H9 (cell line): ENCODE data around the gene TIPRL. TPM values are rescaled to one million over a fixed set of nuclear protein-coding genes. Genes with fewer than 3 reads are reported as not detected.

Experiments
- DNase-seq: peaks from one replicate; pipeline ENCODE4 v3.0.0-alpha.2; 2017
- H2AFZ ChIP-seq: one replicate; pipeline ENCODE4 v1.6.1; 2013; ENCODE audit warnings: mild to moderate bottlenecking, low read length, control low read depth, moderate library complexity
- H2AK5ac ChIP-seq: 2 replicates; pipeline ENCODE4 v1.6.1; 2013; ENCODE audit warnings: low read length, control low read depth, mixed read lengths; ENCODE audit not compliant: insufficient read length
- H2BK120ac ChIP-seq: one replicate; pipeline ENCODE4 v1.6.1; 2013; ENCODE audit warnings: low read depth, mild to moderate bottlenecking, low read length, control low read depth, inconsistent platforms; ENCODE audit not compliant: poor library complexity, severe bottlenecking
- H2BK12ac ChIP-seq: 2 replicates; pipeline ENCODE4 v1.6.1; 2013; ENCODE audit warnings: low read length, control low read depth, mixed read lengths, low read depth; ENCODE audit not compliant: insufficient read length
- H2BK15ac ChIP-seq: 2 replicates; pipeline ENCODE4 v1.6.1; 2013; ENCODE audit warnings: low read depth, low read length, control low read depth
- H2BK20ac ChIP-seq: one replicate; pipeline ENCODE4 v1.6.1; 2013; ENCODE audit warnings: low read depth, mild to moderate bottlenecking, low read length, control low read depth, inconsistent platforms; ENCODE audit not compliant: poor library complexity, severe bottlenecking
- H2BK5ac ChIP-seq: 2 replicates; pipeline ENCODE4 v1.6.1; 2013; ENCODE audit warnings: low read length, control low read depth, mixed read lengths; ENCODE audit not compliant: insufficient read length
- H3K14ac ChIP-seq: 2 replicates; pipeline ENCODE4 v1.6.1; 2013; ENCODE audit warnings: low read length, control low read depth; ENCODE audit not compliant: insufficient read depth
- H3K18ac ChIP-seq: 2 replicates; pipeline ENCODE4 v1.6.1; 2013; ENCODE audit warnings: low read depth, mild to moderate bottlenecking, mixed read lengths, low read length, control low read depth; ENCODE audit not compliant: insufficient read length
- H3K23ac ChIP-seq: 2 replicates; pipeline ENCODE4 v1.6.1; 2013; ENCODE audit warnings: low read length, control low read depth, mixed read lengths, low read depth; ENCODE audit not compliant: insufficient read length
- H3K23me2 ChIP-seq: 2 replicates; pipeline ENCODE4 v1.6.1; 2013; ENCODE audit warnings: low read depth, mild to moderate bottlenecking, mixed read lengths, low read length, control low read depth; ENCODE audit not compliant: insufficient read length, poor library complexity, severe bottlenecking
- H3K27ac ChIP-seq: 2 replicates; pipeline ENCODE4 v1.5.1; 2013; ENCODE audit warnings: low read length, control low read depth, mixed read lengths, low read depth; ENCODE audit not compliant: insufficient read length
- H3K27me3 ChIP-seq: 2 replicates; pipeline ENCODE4 v1.6.1; 2013; ENCODE audit warnings: low read length, control low read depth, inconsistent platforms; ENCODE audit not compliant: insufficient read depth
- H3K4ac ChIP-seq: 2 replicates; pipeline ENCODE4 v1.6.1; 2013; ENCODE audit warnings: low read depth, mild to moderate bottlenecking, control low read depth, inconsistent platforms, low read length, moderate library complexity
- H3K4me1 ChIP-seq: 2 replicates; pipeline ENCODE4 v1.6.1; 2013; ENCODE audit warnings: low read length, control low read depth, inconsistent platforms; ENCODE audit not compliant: insufficient read depth
- H3K4me2 ChIP-seq: 2 replicates; pipeline ENCODE4 v1.6.1; 2013; ENCODE audit warnings: low read length, control low read depth, mixed read lengths; ENCODE audit not compliant: insufficient read length, insufficient read depth
- H3K56ac ChIP-seq: 2 replicates; pipeline ENCODE4 v1.6.1; 2013; ENCODE audit warnings: low read depth, mild to moderate bottlenecking, mixed read lengths, low read length, control low read depth; ENCODE audit not compliant: insufficient read length
- H3K79me1 ChIP-seq: 2 replicates; pipeline ENCODE4 v1.6.1; 2013; ENCODE audit warnings: low read depth, mild to moderate bottlenecking, moderate library complexity, low read length, control low read depth, inconsistent platforms; ENCODE audit not compliant: insufficient read depth, poor library complexity, severe bottlenecking
- H3K79me2 ChIP-seq: 2 replicates; pipeline ENCODE4 v1.6.1; 2013; ENCODE audit warnings: low read length, control low read depth, inconsistent platforms; ENCODE audit not compliant: insufficient read depth
- H3K9ac ChIP-seq: 2 replicates; pipeline ENCODE4 v1.6.1; 2013; ENCODE audit warnings: low read length, control low read depth, mixed read lengths; ENCODE audit not compliant: insufficient read length; ENCODE audit errors: extremely low read depth
- H3K9me3 ChIP-seq: one replicate; pipeline ENCODE4 v1.6.1; 2013; ENCODE audit warnings: low read depth, low read length, inconsistent platforms; ENCODE audit not compliant: control insufficient read depth
- H3T11ph ChIP-seq: one replicate; pipeline ENCODE4 v1.6.1; 2013; ENCODE audit warnings: mild to moderate bottlenecking, low read length, control low read depth, inconsistent platforms
- H4K20me1 ChIP-seq: one replicate; pipeline ENCODE4 v1.6.1; 2013; ENCODE audit not compliant: control insufficient read depth, insufficient read length, insufficient read depth
- H4K5ac ChIP-seq: 2 replicates; pipeline ENCODE4 v1.6.1; 2013; ENCODE audit warnings: low read depth, mild to moderate bottlenecking, mixed read lengths, low read length, control low read depth; ENCODE audit not compliant: insufficient read length
- H4K8ac ChIP-seq: replicated peaks from 2 replicates; pipeline ENCODE4 v1.6.1; 2013; ENCODE audit warnings: low read length, control low read depth, mixed read lengths, low read depth; ENCODE audit not compliant: insufficient read length
- H4K91ac ChIP-seq: 2 replicates; pipeline ENCODE4 v1.6.1; 2013; ENCODE audit warnings: low read depth, mild to moderate bottlenecking, moderate library complexity, mixed read lengths, low read length, control low read depth; ENCODE audit not compliant: insufficient read length
- H3K27ac Mint-ChIP-seq, 3 experiments: 2 replicates in 2 of 3; 3 replicates in 1 of 3; pipeline ENCODE4 v1.8.0; 2020 to 2021; ENCODE audit warnings: mixed read lengths in 3 of 3, mild to moderate bottlenecking in 1 of 3, moderate library complexity in 1 of 3
- H3K27me3 Mint-ChIP-seq: 2 replicates; pipeline ENCODE4 v1.8.0; 2021; ENCODE audit warnings: low read depth, mild to moderate bottlenecking, moderate library complexity, mixed read lengths
- H3K36me3 Mint-ChIP-seq, 3 experiments: 2 replicates in 2 of 3; 3 replicates in 1 of 3; pipeline ENCODE4 v1.8.0; 2020 to 2021; ENCODE audit warnings: low read depth in 3 of 3, mixed read lengths in 3 of 3; ENCODE audit not compliant: insufficient read depth in 1 of 3
- H3K4me1 Mint-ChIP-seq, 2 experiments: 2 replicates each; pipeline ENCODE4 v1.8.0; 2020; ENCODE audit warnings: mixed read lengths in 2 of 2
- H3K4me3 Mint-ChIP-seq, 2 experiments: 2 replicates in 1 of 2; 3 replicates in 1 of 2; pipeline ENCODE4 v1.8.0; 2020 to 2021; ENCODE audit warnings: mild to moderate bottlenecking in 2 of 2, mixed read lengths in 2 of 2, moderate library complexity in 1 of 2
- H3K9me3 Mint-ChIP-seq, 2 experiments: 2 replicates in 1 of 2; 3 replicates in 1 of 2; pipeline ENCODE4 v1.8.0; 2020; ENCODE audit warnings: mild to moderate bottlenecking in 2 of 2, mixed read lengths in 2 of 2, moderate library complexity in 1 of 2
- CTCF ChIP-seq: fragments of 200-600 bp; sonication (generic); conservative IDR thresholded peaks from 3 replicates; pipeline ENCODE4 v1.8.0; 2021; ENCODE audit warnings: antibody characterized with exemption, mild to moderate bottlenecking
- WGBS: extraction: QIAGEN DNeasy Blood & Tissue Kit; methylation state at CpG from one replicate; pipeline ENCODE4 v1.1.7; 2013; ENCODE audit warnings: missing lambda C conversion rate, low lambda C conversion rate, mixed read lengths; ENCODE audit not compliant: insufficient read length; ENCODE audit errors: extremely low coverage; 5-methylcytosine and 5-hydroxymethylcytosine counted together
- total RNA-seq: library from RNA; stranded (reverse); gene quantifications from 2 replicates; pipeline ENCODE4 v1.2.1, GENCODE V29; 2021

The TIPRL gene
- total RNA-seq, 1 experiment from 2014 or later, result 24.4 TPM

- Histone ChIP-seq H2AK5ac (no peak overlapping the region), H3K56ac (no peak overlapping the region), H3K9me3 (no peaks in the 10 kb centered on the region), H2BK5ac (no peak overlapping the region), H3K4me2 (no peak overlapping the region), H3K23ac (no peak overlapping the region), H3K79me1 (no peaks in the 10 kb centered on the region), H2BK120ac (no peak overlapping the region), H3K27me3 (no peaks in the 10 kb centered on the region; the same call in 1 of the 2 replicates), H3K18ac (no peak overlapping the region), H3K4ac (no peak overlapping the region), H4K5ac (no peak overlapping the region), H3K14ac (no peak overlapping the region), H3K27ac (no peak overlapping the region), H2BK12ac (no peak overlapping the region), H4K91ac (no peak overlapping the region), H2BK15ac (no peak overlapping the region), H2AFZ (no peak overlapping the region), H3T11ph (no peak overlapping the region), H3K23me2 (peaks cover 8% of the 10 kb centered on the region), H4K8ac (no peak overlapping the region), H3K9ac (no peak overlapping the region), H2BK20ac (no peak overlapping the region), H4K20me1 (no peaks in the 10 kb centered on the region), H3K4me1 (no peaks in the 10 kb centered on the region), H3K79me2 (peaks cover 2% of the 10 kb centered on the region; the same call in 1 of the 2 replicates)
- no CpG with 5 or more reads among the region's 4 CpGs for WGBS
- Mint-ChIP-seq H3K27ac (no peak overlapping the region), H3K4me1 (peaks cover 12 to 19% of the 10 kb centered on the region in 2 experiments), H3K9me3 (no peaks in the 10 kb centered on the region), H3K27me3 (peaks cover 5% of the 10 kb centered on the region), H3K36me3 (peaks cover 2 to 19% (median 13%) of the 10 kb centered on the region in 3 experiments; a peak in 5 of 7 replicates), H3K4me3 (no peak overlapping the region)
- DNase-seq, result no peak
- TF ChIP-seq CTCF, result no peak
Observed at GRCh38 chr1:168229893-168230292, 51.1 kb downstream of the TIPRL start.
